Tibial artery (tissue), 4 donors: ENCODE results near the gene PHAX.
"Not testable (repeated sequence)": the region's sequence is repeated elsewhere in the genome, so short reads cannot be mapped to it uniquely, and the experiment has no call there.

Source experiments
- DNase-seq, 2 donors: peaks; one replicate each; pipeline ENCODE4 v3.0.0-alpha.2; 2019
- H3K27ac ChIP-seq, 2 donors: fragments of 200-600 bp; sonication (generic) in 1 of 2; 1 replicate in 1 of 2; 2 replicates in 1 of 2; pipeline ENCODE4 v1.5.1; 2018 to 2019; ENCODE audit warnings: mild to moderate bottlenecking in 1 of 2
- H3K27me3 ChIP-seq, 2 donors: fragments of 200-600 bp; sonication (generic) in 1 of 2; one replicate each; pipeline versions ENCODE4 v1.5.1 to v1.6.0; 2016 to 2019
- H3K36me3 ChIP-seq, 3 donors: fragments of 200-600 bp; sonication (generic) in 2 of 3; one replicate each; pipeline ENCODE4 v1.5.1; 2016 to 2019; ENCODE audit warnings: mild to moderate bottlenecking in 2 of 3
- H3K4me1 ChIP-seq, 4 donors: fragments of 200-600 bp; sonication (generic) in 2 of 4; 1 replicate in 3 of 4; 2 replicates in 1 of 4; pipeline ENCODE4 v1.5.1; 2016 to 2019
- H3K4me3 ChIP-seq, 2 donors: fragments of 200-600 bp; sonication (generic) in 1 of 2; 1 replicate in 1 of 2; 2 replicates in 1 of 2; pipeline ENCODE4 v1.5.1; 2018 to 2019; ENCODE audit warnings: mild to moderate bottlenecking in 2 of 2
- H3K9me3 ChIP-seq, 3 donors: fragments of 200-600 bp; sonication (generic) in 1 of 3; one replicate each; pipeline ENCODE4 v1.5.1; 2016 to 2019
- CTCF ChIP-seq, 2 experiments: fragments of 200-600 bp in 1 of 2; fragments of 450-650 bp in 1 of 2; IDR thresholded peaks; one replicate each; pipeline ENCODE4 v1.5.1; 2017 to 2019; ENCODE audit warnings: antibody characterized with exemption in 2 of 2, mild to moderate bottlenecking in 1 of 2, moderate library complexity in 1 of 2
- intact Hi-C: fragments of 100-400 bp; cut with DNase I; formaldehyde crosslinking; loops from one replicate; pipeline ENCODE4 v1.15.0; 2023; ENCODE audit warnings: low total_unique reads

PHAX gene

GRCh38 chr5:126600631-126601511 lies at the start of gene PHAX:
PHAX (plus strand) TSS chr5:126600947; CDS start chr5:126600963, 16 bp downstream.
- peak; percentile 58 to 84 for DNase-seq

GRCh38 chr5:126552614-126553013 lies 48.1 kb upstream of the PHAX start:
- Histone ChIP-seq H3K4me3 (no peak overlapping the region), H3K4me1 (no peaks in the 10 kb centered on the region), H3K36me3 (peaks cover 77 to 87% (median 77%) of the 10 kb centered on the region in 3 donors), H3K9me3 (no peaks in the 10 kb centered on the region), H3K27ac (no peak overlapping the region), H3K27me3 (no peaks in the 10 kb centered on the region)
- no peak for DNase-seq
- TF ChIP-seq CTCF (IDR thresholded peaks at IDR 0.05) = no peak
- intact Hi-C loops = no loop called here

More at GRCh38 chr5:126600631-126601511, at the start of gene PHAX:
- no peaks in the 10 kb centered on the region for H3K27me3 ChIP-seq
- peak within 1 kb of the TSS; percentile 99 for H3K4me3 ChIP-seq
- peak; percentile 22 to 65 for TF ChIP-seq CTCF (IDR thresholded peaks at IDR 0.05)
- peak within 1 kb of the TSS; percentile 87 for H3K27ac ChIP-seq
- intact Hi-C loops = loop anchor here (5.0 kb wide), 1 partner anchor 264 kb away; no protein-coding TSS in a partner anchor
- H3K4me1 ChIP-seq = peaks cover 0 to 44% (median 24%) of the 10 kb centered on the region in 4 donors
- H3K9me3 ChIP-seq = no peaks in the 10 kb centered on the region
- peaks cover 6 to 25% (median 24%) of the 10 kb centered on the region in 3 donors for H3K36me3 ChIP-seq

- H3K27ac ChIP-seq, H3K9me3 ChIP-seq, intact Hi-C loops, H3K4me1 ChIP-seq, H3K4me3 ChIP-seq, DNase-seq, H3K27me3 ChIP-seq: not testable (repeated sequence)
- H3K36me3 ChIP-seq = peaks cover 82 to 83% (median 83%) of the 10 kb centered on the region in 3 donors
These were observed 45.6 kb upstream of the PHAX start for GRCh38 chr5:126555101-126555500.

GRCh38 chr5:126561908-126562307 lies 38.8 kb upstream of the PHAX start:
- no peak overlapping the region for H3K4me3 ChIP-seq
- H3K36me3 ChIP-seq = peaks cover 46 to 67% (median 65%) of the 10 kb centered on the region in 3 donors
- H3K9me3 ChIP-seq = no peaks in the 10 kb centered on the region
- no peak overlapping the region for H3K27ac ChIP-seq
- intact Hi-C loops = no loop called here
- no peak for DNase-seq
- no peak for TF ChIP-seq CTCF (IDR thresholded peaks at IDR 0.05)
- H3K4me1 ChIP-seq = no peaks in the 10 kb centered on the region
- H3K27me3 ChIP-seq = no peaks in the 10 kb centered on the region

- no peaks in the 10 kb centered on the region for H3K27me3 ChIP-seq
- DNase-seq = no peak
- no peak for TF ChIP-seq CTCF (IDR thresholded peaks at IDR 0.05)
- intact Hi-C loops = no loop called here
- H3K4me1 ChIP-seq = no peaks in the 10 kb centered on the region
- H3K9me3 ChIP-seq = no peaks in the 10 kb centered on the region
- H3K27ac ChIP-seq = no peak overlapping the region
- no peak overlapping the region for H3K4me3 ChIP-seq
- peaks cover 39 to 76% (median 60%) of the 10 kb centered on the region in 3 donors for H3K36me3 ChIP-seq
These were observed 37.9 kb upstream of the PHAX start for GRCh38 chr5:126562823-126563222.

GRCh38 chr5:126568206-126568755 lies 32.5 kb upstream of the PHAX start:
- DNase-seq = no peak
- Histone ChIP-seq H3K36me3 (peaks cover 47 to 78% (median 53%) of the 10 kb centered on the region in 3 donors), H3K4me1 (no peaks in the 10 kb centered on the region), H3K9me3 (no peaks in the 10 kb centered on the region), H3K27ac (no peak overlapping the region), H3K4me3 (no peak overlapping the region), H3K27me3 (no peaks in the 10 kb centered on the region)
- intact Hi-C loops = no loop called here
- no peak for TF ChIP-seq CTCF (IDR thresholded peaks at IDR 0.05)
